Measurements from ENCODE around the gene SHISA7. TPM values are rescaled to one million over a fixed set of nuclear protein-coding genes. Genes with fewer than 3 reads are reported as not detected.
"Not testable (repeated sequence)": the region's sequence is repeated elsewhere in the genome, so short reads cannot be mapped to it uniquely, and the experiment has no call there.

SHISA7 gene
- total RNA-seq, 2 donors from 2014 or later, result not detected

DNA sequence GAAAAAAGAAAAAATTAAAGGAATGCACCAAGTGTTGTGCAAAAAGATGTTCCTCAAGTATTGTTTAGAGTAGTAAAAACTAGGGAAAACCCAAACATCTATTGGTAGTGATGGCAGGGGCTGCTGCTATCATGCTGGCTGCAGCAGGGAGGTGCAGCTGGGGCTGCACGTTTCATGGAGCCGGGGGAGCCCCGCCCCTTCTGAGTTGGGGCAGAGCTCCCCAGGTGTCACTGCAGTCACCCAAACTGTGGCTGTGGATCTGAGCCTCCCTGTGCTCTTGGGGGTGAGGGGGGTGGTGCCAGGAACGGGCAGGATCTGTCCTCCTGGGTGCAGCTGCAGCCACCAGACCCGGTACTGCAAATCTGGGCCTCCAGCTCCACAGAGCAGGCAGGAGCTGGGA is 24.0 kb downstream of the SHISA7 start:
- ATAC-seq (peak in 1 of 2 donors; percentile 24), DNase-seq (ENCODE audit: low spot score) (no peak)
- no peaks in the 10 kb centered on the region for H3K9me3 Mint-ChIP-seq
- no peak overlapping the region for H3K27ac Mint-ChIP-seq
- H3K27me3 Mint-ChIP-seq, result peaks cover 6 to 10% of the 10 kb centered on the region in 2 donors
- H3K4me3 Mint-ChIP-seq, result no peak overlapping the region
- H3K36me3 Mint-ChIP-seq, result no peaks in the 10 kb centered on the region
- peaks cover 4 to 6% of the 10 kb centered on the region in 2 donors for H3K4me1 Mint-ChIP-seq (ENCODE audit: low read depth in 2 of 2)

DNA sequence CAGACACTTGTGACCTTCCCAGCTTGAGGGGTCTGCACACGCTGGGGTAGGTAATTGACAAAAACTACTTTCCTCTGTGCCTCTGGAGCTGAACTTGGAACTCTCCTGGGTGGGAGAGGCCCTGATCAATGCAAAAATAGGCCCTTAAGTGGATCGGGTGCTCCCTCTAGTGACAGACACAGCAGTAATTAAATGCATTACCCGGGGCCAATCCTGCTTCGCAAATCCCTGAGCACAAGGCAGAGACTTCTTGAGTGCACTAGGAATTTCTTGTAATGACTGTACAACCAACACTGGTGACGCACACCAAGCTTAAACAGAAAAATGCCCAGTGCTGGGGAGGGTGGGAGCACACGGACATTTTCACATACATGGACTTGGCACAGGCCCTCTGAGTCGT is 24.9 kb downstream of the SHISA7 start:
- DNase-seq (ENCODE audit: low spot score), result no peak
- H3K27me3 Mint-ChIP-seq, result peaks cover 6% of the 10 kb centered on the region in 2 donors
- peaks cover 4 to 6% of the 10 kb centered on the region in 2 donors for H3K4me1 Mint-ChIP-seq (ENCODE audit: low read depth in 2 of 2)
- no peaks in the 10 kb centered on the region for H3K36me3 Mint-ChIP-seq
- H3K4me3 Mint-ChIP-seq, result no peak overlapping the region
- ATAC-seq, result peak; percentile 67 to 70
- H3K27ac Mint-ChIP-seq, result no peak overlapping the region
- H3K9me3 Mint-ChIP-seq, result no peaks in the 10 kb centered on the region

DNA sequence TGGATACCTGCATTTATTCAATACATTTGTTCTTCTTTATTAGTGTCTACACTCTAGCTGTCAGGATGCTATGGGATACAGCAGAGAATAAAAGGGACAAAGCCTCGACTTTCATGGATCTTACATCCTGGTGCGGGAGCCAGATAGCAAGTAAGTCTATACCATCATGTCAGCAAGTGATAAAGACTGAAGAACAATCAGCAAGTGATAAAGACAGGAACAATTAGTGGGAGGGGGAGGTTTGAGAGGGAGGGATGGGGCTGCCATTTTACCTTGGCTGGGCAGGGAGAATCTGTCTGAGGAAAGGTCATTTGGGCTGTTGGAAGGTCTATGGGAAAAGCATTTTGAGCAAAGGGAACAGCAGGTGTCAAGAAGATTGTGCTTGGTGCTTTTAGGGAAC is 32.9 kb downstream of the SHISA7 start:
- DNase-seq (ENCODE audit: low spot score) (no peak), ATAC-seq (no peak)
- Mint-ChIP-seq H3K36me3 (peaks cover 14% of the 10 kb centered on the region), H3K27me3 (no peaks in the 10 kb centered on the region), H3K27ac (no peak overlapping the region), H3K4me3 (peak overlapping the region; percentile 51), H3K9me3 (no peaks in the 10 kb centered on the region), H3K4me1 (ENCODE audit: low read depth in 2 of 2) (peaks cover 28% of the 10 kb centered on the region in 2 donors)

DNA sequence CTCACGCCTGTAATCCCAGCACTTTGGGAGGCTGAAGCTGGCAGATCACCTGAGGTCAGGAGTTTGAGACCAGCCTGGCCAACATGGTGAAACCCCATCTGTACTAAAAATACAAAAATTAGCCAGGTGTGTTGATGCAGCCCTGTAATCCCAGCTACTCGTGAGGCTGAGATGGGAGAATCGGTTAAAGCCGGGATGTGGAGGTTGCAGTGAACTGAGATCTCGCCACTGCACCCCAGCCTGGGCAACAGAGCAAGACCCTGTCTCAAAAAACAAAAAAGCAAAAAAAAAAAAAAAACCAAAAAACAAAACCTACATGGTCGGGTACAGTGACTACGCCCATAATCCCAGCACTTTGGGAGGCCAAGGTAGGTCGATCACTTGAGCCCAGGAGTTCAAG is 33.9 kb downstream of the SHISA7 start:
- not testable (repeated sequence) for H3K9me3 Mint-ChIP-seq; DNase-seq (ENCODE audit: low spot score); H3K27me3 Mint-ChIP-seq; ATAC-seq
- Mint-ChIP-seq H3K36me3 (peaks cover 14% of the 10 kb centered on the region), H3K27ac (peak overlapping the region in 1 of 2 donors; percentile 95), H3K4me1 (ENCODE audit: low read depth in 2 of 2) (peaks cover 28% of the 10 kb centered on the region in 2 donors), H3K4me3 (peak overlapping the region; percentile 96)

DNA sequence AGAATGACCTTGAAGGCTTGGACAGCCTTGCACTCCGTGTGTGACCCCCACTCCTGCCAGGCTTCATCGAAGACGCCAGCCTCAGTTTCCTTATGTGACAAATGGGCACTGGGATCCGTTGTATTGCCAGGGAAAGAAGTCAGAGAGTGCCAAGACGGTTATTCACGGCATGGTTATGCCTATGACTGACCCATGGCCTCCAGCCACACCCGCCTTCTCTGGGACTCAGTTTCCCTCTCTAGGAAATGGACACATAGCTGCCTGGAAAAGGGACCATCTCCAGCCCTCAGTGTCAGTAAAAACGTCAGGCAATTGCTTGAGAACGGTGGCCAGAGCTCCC is 34.6 kb downstream of the SHISA7 start:
- Mint-ChIP-seq H3K27me3 (no peaks in the 10 kb centered on the region), H3K9me3 (no peaks in the 10 kb centered on the region), H3K4me1 (ENCODE audit: low read depth in 2 of 2) (peaks cover 28% of the 10 kb centered on the region in 2 donors), H3K4me3 (peak overlapping the region; percentile 96), H3K27ac (peak overlapping the region; percentile 95 to 97), H3K36me3 (peaks cover 14% of the 10 kb centered on the region)
- DNase-seq (ENCODE audit: low spot score) (no peak), ATAC-seq (no peak)

DNA sequence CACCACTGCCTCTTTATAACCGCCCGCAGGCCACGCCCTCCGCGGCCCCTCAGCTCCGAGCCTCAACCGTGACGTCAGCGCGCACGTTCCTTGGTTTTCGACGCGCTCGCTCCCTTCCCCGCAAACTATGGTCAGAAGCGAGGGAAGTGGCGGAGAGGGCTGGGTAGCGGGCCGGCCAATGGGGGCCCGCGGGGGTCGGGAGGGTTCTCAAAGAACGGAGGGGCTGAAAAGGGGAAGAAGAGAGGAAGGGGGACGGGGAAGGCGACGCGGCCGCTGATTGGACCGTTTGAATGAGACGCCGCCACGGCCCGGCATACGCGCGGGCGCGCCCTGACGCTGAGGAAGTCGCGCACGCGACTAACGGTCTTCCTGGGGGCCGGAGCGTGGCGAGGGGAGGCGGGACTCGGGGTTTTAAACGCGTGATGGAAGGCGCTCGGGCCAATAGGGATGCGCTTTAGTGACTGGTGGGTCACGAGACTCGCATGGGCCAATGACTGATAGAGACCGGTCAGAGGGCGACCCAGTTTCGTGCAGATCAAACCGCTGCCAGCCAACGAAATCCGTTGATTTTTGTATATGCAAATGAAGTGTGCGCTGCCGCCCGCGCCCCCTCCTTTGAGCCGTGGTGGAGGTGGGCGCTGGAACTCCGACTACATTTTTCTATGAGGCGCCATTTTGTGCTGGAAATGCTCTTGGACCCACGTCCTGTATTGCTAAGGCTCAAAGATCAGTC is 35.1 kb downstream of the SHISA7 start:
- peak overlapping the region; percentile 95 to 97 for H3K27ac Mint-ChIP-seq
- peaks cover 31 to 32% of the 10 kb centered on the region in 2 donors for H3K4me1 Mint-ChIP-seq (ENCODE audit: low read depth in 2 of 2)
- H3K4me3 Mint-ChIP-seq, result peak overlapping the region; percentile 96
- ATAC-seq, result peak; percentile 91 to 94
- DNase-seq (ENCODE audit: low spot score), result peak; percentile 98
- peaks cover 19% of the 10 kb centered on the region for H3K36me3 Mint-ChIP-seq
- no peaks in the 10 kb centered on the region for H3K9me3 Mint-ChIP-seq
- H3K27me3 Mint-ChIP-seq, result no peaks in the 10 kb centered on the region

DNA sequence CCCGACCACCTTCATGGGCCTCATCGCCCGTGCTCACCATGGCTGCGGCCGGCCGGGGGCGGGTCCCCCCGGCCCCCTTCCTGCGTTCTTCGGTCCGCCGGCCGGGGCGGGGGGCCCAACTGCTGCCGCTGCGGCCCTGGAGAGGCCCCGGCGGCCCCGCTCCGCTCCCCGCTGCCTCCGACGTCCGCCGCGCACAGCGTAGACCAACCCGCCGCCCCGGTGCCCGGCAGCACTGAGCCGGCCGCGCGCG is 35.6 kb downstream of the SHISA7 start, which contains the start of gene UBE2S:
TSS of gene UBE2S (minus strand) at position 239 of the 250 bp plus-strand sequence. CDS start at position 40, 199 bp downstream.
- DNase-seq (ENCODE audit: low spot score); H3K27me3 Mint-ChIP-seq; H3K9me3 Mint-ChIP-seq: not testable (repeated sequence)
- ATAC-seq, result peak in 1 of 2 donors; percentile 89
- H3K27ac Mint-ChIP-seq, result peak within 1 kb of the TSS; percentile 95 to 97
- H3K4me3 Mint-ChIP-seq, result peak within 1 kb of the TSS; percentile 96
- H3K4me1 Mint-ChIP-seq (ENCODE audit: low read depth in 2 of 2), result peaks cover 32% of the 10 kb centered on the region in 2 donors
- peaks cover 20% of the 10 kb centered on the region for H3K36me3 Mint-ChIP-seq

DNA sequence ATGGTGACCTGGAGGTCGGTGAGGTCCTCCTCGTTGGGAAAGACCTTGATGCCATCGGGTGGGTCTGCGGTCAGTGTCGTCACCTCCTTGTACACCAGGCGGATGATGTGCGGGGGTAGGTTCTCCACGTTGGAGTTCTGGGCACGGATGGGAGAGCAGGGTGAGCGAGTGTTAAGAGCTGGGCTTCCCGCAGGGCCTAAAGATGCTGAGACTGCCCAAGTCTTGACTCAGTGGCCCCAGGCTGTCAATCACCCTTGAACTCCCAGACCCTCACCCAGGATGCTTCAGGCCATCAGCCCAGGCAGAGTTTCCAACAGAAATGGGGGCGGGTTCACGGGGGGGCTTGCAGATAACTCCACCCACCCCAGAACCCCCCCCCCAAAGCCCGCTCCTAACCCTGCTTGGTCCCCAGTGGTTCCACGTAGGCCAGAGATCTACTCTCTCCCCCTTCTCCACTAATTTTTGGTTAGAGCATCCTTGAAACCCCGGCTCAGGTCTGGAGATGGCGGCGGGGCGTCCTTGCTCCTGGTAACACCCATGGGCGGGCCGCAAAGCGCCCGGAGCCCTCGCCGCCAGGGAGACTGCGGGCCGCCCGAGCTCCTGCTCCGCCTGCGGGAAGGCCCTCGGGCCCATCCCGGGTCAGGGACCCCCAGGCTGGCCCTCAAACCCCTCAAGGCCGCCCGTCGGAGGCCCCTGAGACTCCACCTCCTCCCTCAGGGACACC is 36.1 kb downstream of the SHISA7 start:
- Mint-ChIP-seq H3K27ac (peak overlapping the region; percentile 95 to 97), H3K9me3 (no peaks in the 10 kb centered on the region), H3K4me1 (ENCODE audit: low read depth in 2 of 2) (peaks cover 32% of the 10 kb centered on the region in 2 donors), H3K27me3 (no peaks in the 10 kb centered on the region), H3K4me3 (peak overlapping the region; percentile 96), H3K36me3 (peaks cover 20% of the 10 kb centered on the region)
- ATAC-seq (no peak), DNase-seq (ENCODE audit: low spot score) (peak; percentile 70)

DNA sequence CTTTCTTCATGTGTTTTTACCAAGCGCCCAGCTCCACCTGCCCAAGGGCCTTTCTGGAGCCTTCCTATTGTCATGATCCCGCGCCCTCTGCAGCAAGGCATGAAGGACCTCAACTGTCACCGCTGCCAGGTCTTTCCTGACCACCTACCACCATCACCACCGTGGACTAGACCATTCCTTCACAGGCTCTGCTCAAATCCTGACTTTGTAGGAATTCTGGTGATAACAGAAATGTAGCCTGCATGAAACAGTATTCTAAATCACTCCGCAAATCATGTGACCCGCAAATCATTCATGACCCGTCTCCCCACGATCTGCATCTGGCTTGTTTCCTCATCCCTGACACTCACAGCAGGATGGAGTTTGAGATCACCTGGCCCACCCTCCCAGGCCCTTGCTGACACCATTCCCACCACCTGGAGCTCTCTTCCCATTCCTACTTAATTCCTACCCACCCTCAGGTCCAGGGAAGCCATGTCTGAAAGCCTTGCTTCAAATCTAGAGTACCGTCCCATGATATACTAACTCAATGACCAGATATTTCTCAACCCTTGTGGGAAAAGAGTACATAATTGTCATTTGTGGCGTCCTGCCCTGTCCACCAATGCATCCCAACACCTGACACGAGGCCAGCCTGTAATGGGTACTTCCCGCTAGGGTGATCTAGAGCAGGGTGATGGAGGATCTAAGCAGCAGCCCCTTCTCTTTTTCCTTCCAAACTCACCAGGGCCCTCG is 36.8 kb downstream of the SHISA7 start:
- ATAC-seq (no peak), DNase-seq (ENCODE audit: low spot score) (no peak)
- peaks cover 20% of the 10 kb centered on the region for H3K36me3 Mint-ChIP-seq
- H3K27ac Mint-ChIP-seq, result peak overlapping the region; percentile 74 to 97
- no peaks in the 10 kb centered on the region for H3K27me3 Mint-ChIP-seq
- no peaks in the 10 kb centered on the region for H3K9me3 Mint-ChIP-seq
- H3K4me1 Mint-ChIP-seq (ENCODE audit: low read depth in 2 of 2), result peaks cover 32% of the 10 kb centered on the region in 2 donors
- H3K4me3 Mint-ChIP-seq, result peak overlapping the region; percentile 96

DNA sequence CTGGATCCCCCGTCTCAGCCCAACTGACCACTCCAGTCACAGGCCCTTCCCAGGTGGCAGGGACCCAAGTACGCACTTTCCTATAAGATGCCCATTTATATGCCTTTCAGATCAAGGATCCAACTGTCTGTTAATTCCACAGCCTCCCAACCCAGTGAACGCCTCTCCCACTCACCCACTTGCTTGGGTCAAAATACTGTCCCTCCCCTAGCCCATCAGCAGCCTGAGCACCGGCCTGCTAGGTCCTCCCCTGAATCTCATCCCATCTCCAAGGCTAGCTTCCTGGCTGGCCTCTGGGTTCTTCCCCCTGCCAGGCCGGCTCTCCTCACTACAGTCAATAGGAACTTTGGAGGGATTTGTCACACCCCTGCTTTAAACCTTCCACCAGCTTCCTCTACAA is 37.5 kb downstream of the SHISA7 start:
- DNase-seq (ENCODE audit: low spot score) (no peak), ATAC-seq (no peak)
- Mint-ChIP-seq H3K9me3 (no peaks in the 10 kb centered on the region), H3K36me3 (peaks cover 21% of the 10 kb centered on the region), H3K27me3 (no peaks in the 10 kb centered on the region), H3K4me3 (peak overlapping the region; percentile 96), H3K4me1 (ENCODE audit: low read depth in 2 of 2) (peaks cover 32% of the 10 kb centered on the region in 2 donors), H3K27ac (peak overlapping the region; percentile 74 to 97)

DNA sequence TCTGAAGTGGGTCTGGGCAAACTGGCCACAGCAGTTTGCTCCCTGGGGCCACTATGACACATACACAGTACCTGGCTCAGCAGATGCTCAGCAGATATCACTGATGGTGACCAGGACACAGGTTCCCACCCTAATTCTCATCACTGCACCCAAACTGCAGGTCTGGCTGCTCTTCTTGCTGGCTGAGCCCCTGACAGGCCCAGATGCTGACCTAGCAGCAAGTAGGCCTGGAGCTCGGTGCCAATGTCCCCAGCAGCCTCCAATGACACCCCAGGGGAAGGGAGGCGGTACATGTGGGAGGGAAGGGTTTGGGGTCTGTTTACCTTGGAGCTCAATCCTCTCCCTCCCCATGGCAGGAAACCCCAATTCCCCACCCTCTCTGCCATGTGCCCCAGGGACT is 40.6 kb downstream of the SHISA7 start:
- no peak for DNase-seq (ENCODE audit: low spot score)
- ATAC-seq, result no peak
- H3K4me1 Mint-ChIP-seq (ENCODE audit: low read depth in 2 of 2), result peaks cover 29% of the 10 kb centered on the region in 2 donors
- no peak overlapping the region for H3K4me3 Mint-ChIP-seq
- no peaks in the 10 kb centered on the region for H3K27me3 Mint-ChIP-seq
- no peaks in the 10 kb centered on the region for H3K9me3 Mint-ChIP-seq
- H3K36me3 Mint-ChIP-seq, result peaks cover 23% of the 10 kb centered on the region
- no peak overlapping the region for H3K27ac Mint-ChIP-seq

DNA sequence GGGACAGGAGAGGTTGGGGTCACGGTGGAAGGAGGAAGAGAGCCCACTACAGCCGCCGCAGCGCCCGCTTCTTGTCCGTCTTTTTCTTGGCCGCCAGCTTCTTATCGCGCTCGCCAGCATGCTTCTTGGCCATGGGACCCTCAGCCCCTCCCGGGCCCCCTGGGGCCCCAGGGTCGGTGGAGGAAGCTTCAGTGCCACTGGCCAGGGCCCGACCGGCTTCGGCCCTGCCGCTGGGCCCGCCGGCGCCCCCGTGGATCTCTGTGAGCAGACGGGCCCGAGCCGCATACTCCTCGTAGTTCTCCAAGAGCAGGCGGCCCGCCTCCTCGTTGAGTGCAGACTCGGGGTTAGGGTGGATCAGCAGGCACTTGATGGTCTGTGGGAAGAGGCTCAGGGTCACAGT is 41.7 kb downstream of the SHISA7 start:
- H3K9me3 Mint-ChIP-seq; H3K4me3 Mint-ChIP-seq; H3K27me3 Mint-ChIP-seq; DNase-seq (ENCODE audit: low spot score); ATAC-seq; H3K27ac Mint-ChIP-seq: not testable (repeated sequence)
- H3K36me3 Mint-ChIP-seq, result peaks cover 20% of the 10 kb centered on the region
- peaks cover 23 to 24% of the 10 kb centered on the region in 2 donors for H3K4me1 Mint-ChIP-seq (ENCODE audit: low read depth in 2 of 2)

DNA sequence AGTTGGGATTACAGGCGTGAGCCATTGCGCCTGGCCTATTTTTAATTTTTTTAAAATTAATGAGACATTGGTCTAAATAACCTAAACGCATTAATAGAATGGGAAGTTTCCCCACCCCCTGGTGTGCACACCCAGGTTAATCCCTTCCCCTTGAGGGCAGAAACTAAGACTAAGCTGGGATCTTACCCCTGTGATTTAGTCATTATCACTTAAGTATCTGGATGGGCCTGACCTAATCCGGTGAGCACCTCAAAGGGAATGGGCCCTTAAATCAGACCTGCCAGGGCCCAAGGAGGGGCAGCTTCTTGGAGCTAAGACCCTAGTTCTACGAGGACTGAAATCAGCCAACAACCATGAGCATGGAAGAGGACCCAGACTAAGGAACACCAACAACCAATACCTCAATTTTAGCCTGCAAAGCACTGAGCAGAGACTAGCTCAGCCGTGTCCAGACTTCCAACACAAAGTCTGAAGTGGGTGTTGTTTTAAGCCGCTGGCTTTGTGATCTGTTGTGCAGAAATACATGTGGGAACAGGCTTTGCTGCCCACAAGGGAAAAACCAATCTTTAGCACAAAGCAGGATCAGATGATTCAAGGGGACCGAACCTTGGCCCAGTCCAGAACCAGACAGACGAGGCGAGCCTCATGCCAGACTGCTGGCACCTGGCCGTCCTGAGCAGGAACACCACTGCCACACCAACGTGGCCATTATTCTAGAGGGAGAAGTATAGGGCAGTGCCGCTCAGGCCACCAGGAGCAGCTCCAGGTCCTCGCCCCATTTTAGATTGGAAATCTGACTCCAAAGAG is 42.6 kb downstream of the SHISA7 start:
- Mint-ChIP-seq H3K9me3 (no peaks in the 10 kb centered on the region), H3K27ac (no peak overlapping the region), H3K36me3 (peaks cover 11% of the 10 kb centered on the region), H3K27me3 (no peaks in the 10 kb centered on the region), H3K4me3 (no peak overlapping the region), H3K4me1 (ENCODE audit: low read depth in 2 of 2) (peaks cover 14 to 15% of the 10 kb centered on the region in 2 donors)
- ATAC-seq, result no peak
- DNase-seq (ENCODE audit: low spot score), result no peak

Measured in natural killer cell treated with Interleukin-12 subunit alpha and Interleukin-12 subunit beta and Interleukin-15 and Interleukin-18, amount 100 ng/mL, for 72 hours (primary cell).